ENCODE data around the gene ERC2. TPM values are rescaled to one million over a fixed set of nuclear protein-coding genes. Genes with fewer than 3 reads are reported as not detected.

The ERC2 gene
- total RNA-seq, 4 donors from 2014 or later: 5.3 to 8.8 (median 7.8) TPM

DNA sequence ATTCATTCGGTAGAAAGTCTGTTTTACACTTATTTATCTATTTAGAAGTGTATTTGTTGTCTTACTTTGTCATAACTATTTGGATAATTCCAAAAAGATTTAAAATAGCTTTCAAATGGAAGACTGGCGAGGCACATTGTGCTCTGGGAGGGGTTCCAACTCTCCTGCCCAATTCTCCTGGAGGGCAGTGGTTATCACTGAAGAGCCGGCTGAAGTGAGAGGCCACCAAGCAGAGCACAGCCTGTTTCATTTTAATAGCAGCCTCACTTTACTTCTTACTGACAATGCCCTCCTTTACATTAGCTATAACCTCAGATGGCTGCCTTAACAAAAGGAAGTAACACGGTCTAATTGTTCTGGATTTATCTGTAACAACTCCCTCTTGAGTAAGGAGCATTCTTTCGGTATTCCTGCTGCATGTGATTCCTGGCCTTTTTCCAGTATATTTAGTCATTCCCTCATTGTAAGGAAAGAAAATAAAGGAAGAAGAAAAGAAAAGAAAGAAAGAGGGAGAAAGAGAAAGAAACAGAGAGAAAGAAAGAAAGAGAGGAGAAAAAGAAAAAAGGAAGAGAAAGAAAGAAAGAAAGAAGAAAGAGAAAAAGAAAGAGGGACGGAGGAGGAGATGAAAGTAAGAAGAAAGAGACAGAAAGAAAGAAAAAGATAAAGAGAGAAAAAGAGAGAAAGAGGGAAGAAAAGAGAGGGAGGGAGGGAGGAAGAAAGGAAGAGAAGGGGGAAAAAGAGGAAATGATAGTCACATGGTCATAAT lies 641.4 kb downstream of the ERC2 start:
- Histone ChIP-seq H3K9me3 (no peaks in the 10 kb centered on the region), H3K27ac (peak overlapping the region in 1 of 3 donors; percentile 18), H3K4me1 (peaks cover 13 to 15% of the 10 kb centered on the region in 2 donors), H3K36me3 (no peaks in the 10 kb centered on the region), H3K4me3 (replicated peaks in 1 of 3) (no peak overlapping the region), H3K27me3 (no peaks in the 10 kb centered on the region)
- TF ChIP-seq CTCF (IDR thresholded peaks at IDR 0.05) (no peak), POLR2A (IDR thresholded peaks at IDR 0.05) (no peak)
- WGBS, 2 donors: 38 to 40% methylated on average over 6 of the region's 6 CpGs
- peak; percentile 58 to 64 for DNase-seq
- intact Hi-C loops (cut with DNase I): no loop called here

GRCh38 chr3:55826097-55826496 lies 642.2 kb downstream of the ERC2 start:
- Histone ChIP-seq H3K9me3 (no peaks in the 10 kb centered on the region), H3K36me3 (no peaks in the 10 kb centered on the region), H3K27ac (no peak overlapping the region), H3K4me1 (peaks cover 13 to 15% of the 10 kb centered on the region in 2 donors), H3K4me3 (replicated peaks in 1 of 3) (no peak overlapping the region), H3K27me3 (no peaks in the 10 kb centered on the region)
- DNase-seq: no peak
- TF ChIP-seq CTCF (IDR thresholded peaks at IDR 0.05) (no peak), POLR2A (IDR thresholded peaks at IDR 0.05) (no peak)
- intact Hi-C loops (cut with DNase I): no loop called here

DNA sequence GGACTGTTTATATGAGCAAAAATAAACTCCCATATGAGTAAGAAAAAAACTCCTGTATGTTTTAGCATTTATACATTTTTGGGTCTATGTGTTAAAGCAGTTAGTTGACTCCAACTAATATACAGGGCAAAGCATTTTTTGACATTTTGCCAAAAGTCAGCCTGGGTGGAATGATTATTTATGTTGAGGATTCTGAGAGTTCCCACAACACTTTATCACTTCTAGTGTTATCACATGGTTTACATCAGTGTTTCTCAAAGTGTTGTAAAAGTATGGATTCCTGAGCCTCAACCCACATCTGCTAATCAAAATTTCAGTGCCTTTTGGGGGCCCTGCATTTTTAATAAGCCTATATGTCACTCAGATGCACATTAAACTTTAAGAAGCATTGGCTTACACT lies 643.9 kb downstream of the ERC2 start:
- Histone ChIP-seq H3K36me3 (no peaks in the 10 kb centered on the region), H3K9me3 (no peaks in the 10 kb centered on the region), H3K27me3 (no peaks in the 10 kb centered on the region), H3K27ac (no peak overlapping the region), H3K4me3 (replicated peaks in 1 of 3) (no peak overlapping the region), H3K4me1 (peaks cover 16 to 21% of the 10 kb centered on the region in 2 donors)
- intact Hi-C loops (cut with DNase I): no loop called here
- DNase-seq: no peak
- TF ChIP-seq CTCF (IDR thresholded peaks at IDR 0.05): no peak
- TF ChIP-seq POLR2A (IDR thresholded peaks at IDR 0.05): no peak

- peaks cover 21 to 27% of the 10 kb centered on the region in 2 donors for H3K4me1 ChIP-seq
- no peak for DNase-seq
- H3K27me3 ChIP-seq: no peaks in the 10 kb centered on the region
- intact Hi-C loops (cut with DNase I): no loop called here
- H3K4me3 ChIP-seq (replicated peaks in 1 of 3): no peak overlapping the region
- no peaks in the 10 kb centered on the region for H3K9me3 ChIP-seq
- 86 to 100% methylated on average over 1 of the region's 1 CpG for WGBS, 2 donors
- H3K27ac ChIP-seq: no peak overlapping the region
- TF ChIP-seq POLR2A (IDR thresholded peaks at IDR 0.05) (no peak), CTCF (IDR thresholded peaks at IDR 0.05) (no peak)
- H3K36me3 ChIP-seq: no peaks in the 10 kb centered on the region
Observed at GRCh38 chr3:55823829-55824228, 644.4 kb downstream of the ERC2 start.

DNA sequence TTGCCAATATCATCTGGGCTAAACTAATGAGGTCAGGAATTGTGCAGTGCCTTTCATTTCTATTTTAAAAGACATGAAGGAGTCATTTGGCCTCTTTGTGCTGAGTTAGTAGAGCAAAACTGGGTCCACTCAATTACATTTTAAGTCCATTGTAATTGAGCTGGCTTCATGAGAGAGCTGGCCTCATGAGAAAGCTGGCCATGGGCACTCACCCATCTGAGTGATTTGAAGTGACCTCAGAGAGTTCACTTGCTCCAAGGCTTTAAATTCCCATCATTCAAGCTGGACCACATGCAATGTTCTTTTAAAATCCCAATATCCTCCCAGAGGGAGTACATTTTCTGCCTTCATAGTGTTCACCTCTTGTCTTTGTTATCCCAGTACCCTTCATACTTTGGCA lies 645.3 kb downstream of the ERC2 start:
- peak; percentile 60 to 72 for DNase-seq
- TF ChIP-seq POLR2A (IDR thresholded peaks at IDR 0.05) (no peak), CTCF (IDR thresholded peaks at IDR 0.05) (no peak)
- no peak overlapping the region for H3K4me3 ChIP-seq (replicated peaks in 1 of 3)
- H3K9me3 ChIP-seq: no peaks in the 10 kb centered on the region
- H3K4me1 ChIP-seq: peaks cover 27 to 32% of the 10 kb centered on the region in 2 donors
- H3K27me3 ChIP-seq: no peaks in the 10 kb centered on the region
- no peaks in the 10 kb centered on the region for H3K36me3 ChIP-seq
- intact Hi-C loops (cut with DNase I): no loop called here
- peak overlapping the region in 1 of 3 donors; percentile 61 for H3K27ac ChIP-seq
